ENCODE data around the gene ACSL5.

The ACSL5 gene

DNA sequence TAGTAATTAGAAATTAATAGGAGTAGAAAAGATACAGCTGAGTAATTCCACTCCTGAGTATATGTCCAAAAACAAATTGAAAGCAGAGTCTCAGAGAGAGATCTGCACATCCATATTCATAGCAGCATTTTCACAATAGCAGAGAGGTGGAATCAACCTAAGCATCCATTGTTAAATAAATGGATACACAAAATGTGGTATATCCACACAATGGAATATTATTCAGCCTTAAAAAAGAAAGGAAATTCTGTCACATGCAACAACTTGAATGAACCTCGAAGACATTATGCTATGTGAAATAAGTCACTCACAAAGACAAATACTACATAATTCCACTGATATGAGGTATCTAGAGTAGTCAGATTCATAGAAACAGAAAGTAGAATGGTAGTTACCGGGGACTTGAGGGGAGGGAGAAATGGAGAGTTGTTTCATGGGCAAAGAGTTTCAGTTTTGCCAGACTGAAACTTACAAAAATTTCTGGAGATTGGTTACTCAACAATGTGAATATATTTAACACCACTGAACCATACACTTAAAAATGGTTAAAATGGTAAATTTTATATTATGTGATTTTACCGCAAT, 91.5 kb downstream of the ACSL5 start:
- DNase-seq (no peak), ATAC-seq (peak; percentile 54)

DNA sequence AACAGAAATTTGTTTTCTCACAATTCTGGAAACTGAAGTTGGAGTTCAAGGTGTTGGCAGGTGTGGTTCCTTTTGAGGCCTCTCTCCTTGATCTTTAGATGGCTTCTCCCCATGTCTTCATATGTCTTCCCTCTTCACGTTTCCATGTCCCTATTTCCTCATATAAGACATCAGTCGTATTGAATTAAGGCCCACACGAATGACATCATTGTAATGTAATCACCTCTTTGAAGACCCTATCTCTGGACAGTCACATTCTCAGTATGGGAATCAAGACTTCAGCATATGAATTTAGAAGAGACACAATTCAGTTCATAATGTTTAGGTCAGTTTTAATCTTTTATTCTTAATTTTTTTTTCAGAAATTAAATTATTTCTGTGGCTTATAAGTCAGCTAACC, 92.9 kb downstream of the ACSL5 start:
- DNase-seq (no peak), ATAC-seq (no peak)

DNA sequence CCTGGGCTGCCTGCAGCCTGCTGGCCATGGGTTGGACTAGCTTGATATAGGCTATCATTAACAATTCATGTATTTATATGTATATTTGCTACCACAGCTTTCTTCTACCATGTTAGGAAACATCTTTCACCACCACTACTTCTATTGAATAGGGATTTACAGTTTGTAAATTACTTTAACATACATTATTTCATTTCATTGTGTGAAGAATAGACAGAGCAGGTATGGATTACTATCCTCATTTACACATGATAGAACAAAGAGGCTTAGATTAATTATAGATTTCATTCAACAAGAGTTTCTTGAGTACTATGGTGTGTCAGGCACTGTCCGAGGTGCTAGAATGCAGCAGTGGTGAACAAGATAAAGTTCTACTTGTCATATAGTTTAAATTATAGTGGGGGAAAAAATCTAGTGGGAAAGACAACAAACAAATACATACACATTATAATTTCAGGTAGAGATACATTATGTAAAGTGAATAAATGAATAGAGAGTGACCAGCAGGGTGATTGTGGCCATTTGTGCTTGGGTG, 93.7 kb downstream of the ACSL5 start:
- DNase-seq = no peak
- no peak for ATAC-seq

DNA sequence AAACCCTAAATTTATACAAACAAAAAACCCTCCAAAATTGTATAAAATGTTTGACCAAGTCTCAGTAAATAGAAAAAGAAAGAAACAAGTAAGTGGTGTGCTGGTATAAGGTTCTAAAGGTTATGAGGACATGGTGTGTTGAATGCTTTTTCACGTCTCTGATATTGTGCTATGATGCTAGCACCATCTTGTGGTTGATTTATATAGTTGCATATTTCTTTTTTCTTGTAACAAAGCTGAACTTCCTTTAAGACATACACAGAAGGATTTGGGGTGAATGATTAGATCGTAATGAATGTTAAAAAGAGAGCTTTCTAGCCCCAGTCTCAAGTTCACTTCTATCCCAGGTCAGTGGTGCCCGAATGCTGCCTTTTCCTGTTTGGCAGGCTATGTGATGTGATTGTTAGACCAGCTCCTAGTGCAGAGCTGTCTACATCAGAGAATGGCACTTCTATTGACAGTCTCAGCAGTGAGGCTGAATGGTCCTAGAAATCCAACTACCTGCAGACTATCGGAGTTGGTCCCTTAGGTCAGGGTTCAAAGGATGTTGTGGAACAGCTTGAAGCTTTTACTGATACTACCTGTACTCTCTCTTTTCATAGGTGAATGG, 98.1 kb downstream of the ACSL5 start:
- DNase-seq = no peak

DNA sequence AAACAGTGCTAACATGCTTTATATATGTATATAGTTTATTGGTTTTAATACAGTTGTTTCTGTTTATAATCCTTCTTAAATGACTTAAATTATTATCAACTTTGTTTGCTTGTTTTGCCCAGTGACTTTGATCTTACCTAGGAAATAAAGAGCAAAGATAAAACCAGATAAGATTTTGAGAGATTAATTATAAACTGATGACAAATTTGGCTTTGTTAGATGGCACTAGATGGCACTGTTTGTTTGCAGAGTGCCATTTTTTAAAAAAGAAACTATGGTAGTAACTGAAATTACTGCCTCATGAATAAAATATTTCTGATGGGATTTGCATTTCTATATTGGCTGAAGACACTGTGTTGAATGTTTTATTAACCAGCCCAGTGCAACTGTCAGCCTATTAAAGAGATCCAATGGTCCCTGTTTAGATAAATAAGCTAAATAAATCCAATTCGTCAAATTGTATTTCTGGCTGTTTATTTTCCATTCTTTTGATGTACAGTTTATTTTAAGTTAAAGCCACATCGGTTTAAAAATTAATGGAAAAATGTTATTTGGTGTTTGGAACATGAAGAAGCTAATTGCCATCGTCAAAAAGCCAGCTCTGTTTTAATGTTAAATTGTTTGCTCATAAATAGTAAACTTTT, 101.8 kb downstream of the ACSL5 start:
- DNase-seq = no peak

More for the DNA sequence above, 98.1 kb downstream of the ACSL5 start:
- no peak for ATAC-seq

More for the DNA sequence above, 101.8 kb downstream of the ACSL5 start:
- ATAC-seq = no peak
